HG02840 (cell line): Measurements from ENCODE around the gene RFWD3.
"Not testable (repeated sequence)": the region's sequence is repeated elsewhere in the genome, so short reads cannot be mapped to it uniquely, and the experiment has no call there.

Source experiments
- ATAC-seq: cut with Tn5 transposase; IDR thresholded peaks from one replicate; pipeline ENCODE4 v1.9.1; 2021; ENCODE audit warnings: mild to moderate bottlenecking, moderate library complexity, moderate number of reproducible peaks; ENCODE audit not compliant: unreplicated experiment, low FRiP score

The RFWD3 gene

DNA sequence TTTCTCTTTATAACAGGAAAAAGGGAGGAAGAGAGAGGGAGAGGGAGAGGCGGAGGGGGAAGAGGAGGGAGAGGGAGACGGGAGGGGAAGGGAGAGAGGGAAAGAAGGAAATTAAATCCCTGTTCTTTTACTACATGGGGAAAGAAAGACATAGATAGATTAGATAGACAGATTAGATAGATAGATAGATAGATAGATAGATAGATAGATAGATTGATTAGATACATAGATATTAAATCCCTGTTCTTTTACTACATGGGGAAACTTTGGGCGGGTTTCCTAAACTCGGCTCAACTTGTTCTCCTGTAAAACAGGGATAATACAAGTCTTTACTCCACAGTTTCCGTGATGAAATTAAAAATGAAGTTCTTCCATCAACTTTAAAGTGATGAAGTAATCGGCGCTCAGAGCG is 661 bp downstream of the RFWD3 start:
- no peak for ATAC-seq

DNA sequence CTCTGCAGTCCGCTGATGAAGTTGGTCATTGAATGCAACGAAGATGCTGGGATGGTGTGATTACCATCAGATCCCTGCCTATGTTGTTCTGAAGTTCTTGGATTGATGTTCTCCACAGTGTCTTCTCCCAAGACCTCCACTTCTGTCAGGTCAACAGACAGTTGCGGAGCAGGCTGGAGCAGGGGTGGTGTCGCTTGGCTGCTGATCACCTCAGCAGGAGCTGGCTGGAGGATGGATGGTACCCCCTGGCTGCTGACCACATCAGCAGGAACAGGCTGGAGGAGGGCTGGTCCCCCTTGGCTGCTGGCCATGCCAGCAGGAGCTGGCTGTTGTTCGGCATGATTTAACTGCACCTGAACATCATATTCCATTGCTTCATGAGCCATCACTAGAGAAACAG is 5.6 kb downstream of the RFWD3 start:
- ATAC-seq = no peak

DNA sequence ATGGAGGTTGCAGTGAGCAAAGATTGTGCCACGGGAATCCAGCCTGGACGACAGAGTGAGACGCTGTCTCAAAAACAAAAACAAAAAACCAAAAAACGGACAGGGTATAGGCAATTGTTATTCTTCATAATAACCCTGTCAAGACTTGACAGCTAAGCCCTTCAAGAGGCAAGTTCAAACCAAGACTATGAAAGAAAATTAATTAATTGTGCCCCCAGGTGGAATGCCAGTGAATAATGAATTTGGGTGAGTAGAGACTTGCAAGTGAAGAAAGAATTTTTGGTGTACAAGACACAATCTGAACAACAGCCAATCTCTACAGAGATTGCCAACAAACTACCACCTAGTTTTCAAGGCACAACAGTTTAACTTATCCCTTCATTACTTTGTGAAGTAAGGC is 6.3 kb downstream of the RFWD3 start:
- ATAC-seq = no peak

DNA sequence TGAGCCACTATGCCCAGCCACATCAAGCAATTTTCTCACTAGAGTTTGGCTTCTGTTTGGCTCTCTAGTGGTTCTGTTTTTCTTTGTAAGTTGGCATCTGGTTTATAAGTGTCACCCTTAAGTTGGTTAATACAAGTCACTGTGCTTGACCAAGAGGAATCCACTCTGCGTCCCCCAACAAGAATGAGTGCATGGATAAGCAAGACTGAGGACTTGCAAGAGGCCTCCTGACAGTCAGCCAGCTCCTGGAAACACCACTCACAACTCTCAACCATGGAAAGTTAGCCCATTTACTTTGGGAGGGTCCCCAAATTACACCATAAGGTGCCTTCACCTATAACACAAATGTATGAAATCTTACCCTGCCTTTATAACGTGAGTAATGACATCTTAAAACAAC is 7.6 kb downstream of the RFWD3 start:
- ATAC-seq = no peak

DNA sequence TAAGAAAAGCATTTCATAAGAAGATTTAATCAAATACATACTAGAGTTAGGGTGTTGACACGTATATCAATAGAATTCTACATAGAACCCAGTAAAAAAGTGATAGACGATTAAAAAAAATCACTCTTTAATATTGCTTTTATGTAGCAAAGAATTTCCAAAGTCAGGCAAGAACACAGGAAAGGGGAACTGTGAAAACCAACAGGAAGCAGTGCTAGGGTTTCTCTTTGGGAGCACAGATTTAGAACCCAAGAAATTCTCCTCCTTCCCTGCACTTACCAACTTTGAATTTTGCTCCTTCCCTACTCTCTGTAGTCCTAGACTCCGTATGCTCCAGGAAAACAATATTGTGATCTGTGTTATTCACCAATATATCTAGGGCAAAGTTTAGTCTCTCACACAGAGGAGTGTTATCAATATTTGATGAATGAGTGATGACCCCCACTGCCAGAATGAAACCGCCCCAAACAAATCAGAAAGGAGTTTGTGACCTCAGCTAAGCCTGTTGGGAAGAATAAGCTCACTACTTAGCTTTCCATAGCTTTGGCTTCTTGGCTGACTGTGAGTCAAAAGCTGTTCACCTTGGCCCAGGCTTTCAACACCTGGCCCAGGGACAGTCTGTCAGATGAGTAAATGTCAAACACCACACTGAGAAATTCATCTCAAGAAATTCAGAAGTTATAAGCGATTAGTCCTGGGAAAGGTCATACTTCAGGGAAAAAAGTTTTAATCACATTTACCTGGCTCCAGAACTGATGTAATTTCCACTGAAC is 8.6 kb downstream of the RFWD3 start:
- ATAC-seq = no peak

DNA sequence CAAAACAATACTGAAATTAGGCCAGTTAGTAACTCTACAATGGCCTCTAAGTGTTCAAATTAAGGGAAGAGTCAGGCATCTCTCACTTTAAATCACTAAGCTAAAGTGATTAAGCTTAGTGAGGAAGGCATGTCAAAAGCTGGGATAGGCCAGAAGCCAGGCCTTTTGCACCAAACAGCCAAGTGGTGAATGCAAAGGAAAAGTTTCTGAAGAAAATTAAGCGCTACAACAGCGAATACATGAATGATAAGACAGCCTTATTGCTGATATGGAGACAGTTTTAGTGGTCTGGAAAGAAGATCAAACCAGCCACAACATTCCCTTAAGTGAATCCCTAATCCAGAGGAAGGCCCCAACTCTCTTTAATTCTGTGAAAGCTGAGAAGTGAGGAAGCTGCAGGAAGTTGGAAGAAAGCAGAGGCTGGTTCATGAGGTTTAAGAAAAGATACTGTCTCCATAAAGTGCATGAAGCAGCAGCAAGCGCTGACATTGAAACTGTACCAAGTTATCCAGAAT is 12.1 kb downstream of the RFWD3 start:
- no peak for ATAC-seq

DNA sequence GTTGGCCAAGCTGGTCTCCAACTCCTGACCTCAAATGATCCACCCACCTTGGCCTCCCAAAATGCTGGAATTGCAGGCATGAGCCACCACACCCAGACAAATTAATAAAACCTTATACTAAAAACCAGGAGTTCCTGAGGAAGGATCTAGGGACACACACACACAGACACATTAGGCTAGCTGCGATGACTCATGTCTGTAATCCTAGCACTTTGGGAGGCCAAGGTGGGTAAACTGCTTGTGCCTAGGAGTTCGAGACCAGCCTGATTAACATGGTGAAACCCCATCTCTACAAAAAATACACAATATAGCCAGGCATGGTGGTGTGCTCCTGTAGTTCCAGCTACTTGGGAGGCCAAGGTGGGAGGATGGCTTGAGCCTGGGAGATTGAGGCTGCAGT is 13.8 kb downstream of the RFWD3 start:
- not testable (repeated sequence) for ATAC-seq

DNA sequence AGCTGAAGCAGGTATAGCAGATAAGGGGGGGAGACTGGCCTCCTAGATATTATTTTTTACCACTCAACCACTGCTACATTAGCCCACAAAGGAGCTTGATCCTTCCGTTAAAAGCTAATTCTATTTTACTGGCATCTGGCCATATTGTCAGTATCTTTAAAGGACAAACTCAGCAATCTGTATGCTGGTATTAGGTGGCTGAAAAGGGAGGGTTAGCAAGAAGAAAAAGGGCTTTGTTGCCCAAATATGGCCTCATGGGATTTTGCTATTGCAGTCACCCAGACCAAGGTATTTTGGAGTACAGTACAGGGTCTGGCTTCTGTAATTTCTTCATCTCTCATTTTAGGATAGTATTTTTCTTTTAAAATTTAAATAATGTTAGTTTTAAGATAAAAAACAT is 14.4 kb downstream of the RFWD3 start:
- ATAC-seq = no peak

DNA sequence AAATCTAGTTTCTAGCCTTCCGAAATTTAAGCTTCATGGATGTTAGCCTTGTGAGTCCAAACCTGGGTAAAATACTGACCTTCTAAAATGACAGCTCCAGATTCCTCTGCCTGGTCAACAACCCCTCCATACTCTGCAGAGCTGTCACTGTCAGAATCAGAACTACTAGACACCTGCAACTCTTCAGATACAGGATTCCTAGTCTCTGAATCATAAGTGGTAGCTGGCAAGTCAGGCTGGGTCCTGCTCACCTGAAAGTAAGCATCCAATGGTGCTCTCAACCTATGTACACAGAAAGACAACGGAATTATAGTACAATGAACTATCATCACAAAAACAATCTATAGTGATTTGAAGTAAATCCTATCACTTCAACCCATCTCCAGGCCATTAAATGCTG is 14.8 kb downstream of the RFWD3 start:
- no peak for ATAC-seq

DNA sequence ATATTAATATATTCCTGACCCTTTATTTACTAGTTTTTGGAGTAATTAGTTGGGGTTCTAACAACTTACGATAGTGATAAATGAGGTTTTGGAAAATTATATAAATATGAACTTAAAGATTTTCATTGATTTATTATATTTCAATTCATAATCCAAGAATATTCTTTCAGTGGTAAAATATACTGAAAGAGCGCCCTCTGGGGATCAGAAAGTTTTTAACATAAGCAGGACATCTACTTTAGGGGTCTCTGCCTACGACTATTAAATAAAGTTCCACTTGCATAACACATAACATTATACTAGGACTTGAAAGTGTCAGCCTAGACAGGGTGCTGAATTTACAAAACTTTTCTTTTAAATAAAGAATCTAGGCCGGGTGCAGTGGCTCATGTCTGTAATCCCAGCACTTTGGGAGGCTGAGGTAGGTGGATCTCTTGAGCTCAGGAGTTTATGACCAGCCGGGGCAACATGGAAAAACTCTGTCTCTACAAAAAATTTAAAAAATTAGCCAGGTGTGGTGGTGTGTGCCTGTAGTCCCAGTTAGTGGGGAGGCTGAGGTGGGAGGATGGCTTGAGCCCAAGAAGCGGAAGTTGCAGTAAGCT is 15.6 kb downstream of the RFWD3 start:
- ATAC-seq = no peak

DNA sequence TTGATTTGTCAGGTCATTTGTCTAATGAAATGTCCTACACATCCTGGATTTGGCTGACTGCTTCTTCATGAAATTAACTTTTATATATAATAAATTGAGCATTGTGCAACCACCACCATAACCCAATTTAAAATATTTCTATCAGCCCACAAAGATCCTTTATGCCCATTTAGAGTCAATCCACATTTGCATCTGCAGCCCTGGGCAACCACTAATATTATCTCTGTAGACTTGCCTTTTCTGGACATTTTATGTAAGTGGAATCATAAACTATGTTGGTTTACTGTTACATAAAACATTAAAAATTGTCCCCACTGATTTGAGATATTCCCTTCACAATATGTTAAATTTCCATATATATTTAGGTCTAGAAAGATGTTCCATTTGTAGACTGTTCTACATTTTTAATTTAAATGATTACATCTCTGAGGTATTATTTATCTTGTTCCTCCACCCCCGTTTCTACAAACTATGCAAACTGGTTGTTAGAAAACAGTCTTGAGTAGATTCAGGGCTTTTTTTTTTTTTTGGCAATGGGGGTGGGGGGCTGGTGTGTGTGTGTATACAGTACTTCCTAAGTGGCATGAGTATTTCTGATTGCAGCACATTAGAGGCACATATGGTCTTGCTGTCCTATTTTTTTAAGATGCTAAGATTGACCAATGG is 16.7 kb downstream of the RFWD3 start:
- no peak for ATAC-seq

DNA sequence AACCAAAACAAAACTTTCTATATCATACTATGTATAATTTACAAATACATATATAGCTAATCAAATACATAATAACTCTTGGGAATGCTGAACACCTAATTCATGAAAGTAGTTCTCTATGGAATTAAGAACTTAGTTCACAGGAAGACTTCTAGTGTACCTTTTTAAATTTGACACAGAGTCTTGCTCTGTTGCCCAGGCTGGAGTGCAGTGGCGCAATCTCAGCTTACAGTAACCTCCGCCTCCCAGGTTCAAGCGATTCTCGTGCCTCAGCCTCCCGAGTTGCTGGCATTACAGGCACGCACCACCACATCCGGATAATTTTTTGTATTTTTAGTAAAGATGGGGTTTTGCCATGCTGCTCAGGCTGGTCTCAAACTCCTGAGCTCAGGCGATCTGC is 24.7 kb downstream of the RFWD3 start:
- no peak for ATAC-seq

DNA sequence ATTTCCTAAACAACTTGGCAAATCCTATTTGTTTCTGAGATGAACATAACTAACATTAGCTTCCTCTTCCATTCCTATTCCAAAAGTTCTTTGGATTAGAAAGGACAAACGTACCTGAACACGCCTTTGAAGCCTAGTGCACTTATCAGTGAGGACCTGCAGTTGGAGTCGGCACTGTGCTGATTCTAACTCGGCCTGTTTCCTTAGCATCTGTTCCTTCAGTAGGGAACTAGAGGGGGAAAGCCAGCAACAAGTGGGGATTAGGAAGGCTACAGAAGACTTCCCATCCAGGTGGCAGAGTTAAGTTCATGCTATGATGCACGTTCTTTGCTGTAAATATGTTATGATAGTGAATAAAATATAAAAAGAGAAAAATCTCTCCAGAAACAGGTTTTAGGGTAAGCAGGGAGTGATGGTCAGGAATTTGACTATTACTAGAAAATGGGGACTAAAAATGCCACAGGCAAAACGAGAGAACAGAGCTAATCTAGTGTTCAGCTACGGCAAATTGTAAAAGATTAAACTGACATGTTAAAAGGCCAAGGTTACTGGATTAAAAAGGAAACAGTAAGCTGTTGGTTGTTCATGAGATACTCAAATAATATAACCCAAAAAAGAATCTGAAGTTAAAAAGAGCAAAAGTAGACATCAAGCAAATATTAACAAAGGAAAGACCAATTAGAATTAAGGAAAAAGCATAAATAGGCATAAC is 28.8 kb downstream of the RFWD3 start:
- no peak for ATAC-seq

DNA sequence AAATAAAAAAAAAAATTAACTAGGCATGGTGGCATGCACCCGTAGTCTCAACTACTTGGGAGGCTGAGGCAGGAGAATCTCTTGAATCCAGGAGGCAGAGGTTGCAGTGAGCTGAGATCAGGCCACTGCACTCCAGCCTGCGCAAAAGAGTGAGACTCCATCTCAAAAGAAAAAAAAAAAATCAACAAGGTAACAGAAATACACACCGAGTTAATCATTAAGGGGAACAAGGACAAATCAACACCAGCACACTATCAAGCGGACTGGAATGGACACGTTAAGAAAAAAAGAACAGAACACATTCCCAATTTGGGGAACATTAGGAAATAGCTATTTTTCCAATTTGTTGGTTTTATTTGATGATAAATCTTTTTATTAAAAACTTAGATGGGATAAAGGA is 31.4 kb downstream of the RFWD3 start:
- ATAC-seq = no peak

DNA sequence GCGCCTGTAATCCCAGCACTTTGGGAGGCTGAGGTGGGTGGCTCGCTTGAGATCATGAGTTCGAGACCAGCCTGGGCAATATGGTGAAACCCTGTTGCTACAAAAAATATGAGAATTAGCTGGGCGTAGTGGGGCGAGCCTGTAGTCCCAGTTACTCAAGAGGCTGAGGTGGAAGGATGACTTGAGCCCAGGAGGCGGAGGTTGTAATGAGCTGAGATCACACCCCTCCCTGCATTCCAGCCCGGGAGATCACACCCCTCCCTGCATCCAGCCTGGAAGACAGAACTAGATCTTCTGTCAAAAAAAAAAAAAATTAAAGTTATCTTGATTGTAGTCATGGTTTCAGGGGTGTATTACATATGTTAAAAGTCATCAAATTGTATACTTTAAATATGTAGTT is 33.0 kb downstream of the RFWD3 start:
- ATAC-seq = no peak

DNA sequence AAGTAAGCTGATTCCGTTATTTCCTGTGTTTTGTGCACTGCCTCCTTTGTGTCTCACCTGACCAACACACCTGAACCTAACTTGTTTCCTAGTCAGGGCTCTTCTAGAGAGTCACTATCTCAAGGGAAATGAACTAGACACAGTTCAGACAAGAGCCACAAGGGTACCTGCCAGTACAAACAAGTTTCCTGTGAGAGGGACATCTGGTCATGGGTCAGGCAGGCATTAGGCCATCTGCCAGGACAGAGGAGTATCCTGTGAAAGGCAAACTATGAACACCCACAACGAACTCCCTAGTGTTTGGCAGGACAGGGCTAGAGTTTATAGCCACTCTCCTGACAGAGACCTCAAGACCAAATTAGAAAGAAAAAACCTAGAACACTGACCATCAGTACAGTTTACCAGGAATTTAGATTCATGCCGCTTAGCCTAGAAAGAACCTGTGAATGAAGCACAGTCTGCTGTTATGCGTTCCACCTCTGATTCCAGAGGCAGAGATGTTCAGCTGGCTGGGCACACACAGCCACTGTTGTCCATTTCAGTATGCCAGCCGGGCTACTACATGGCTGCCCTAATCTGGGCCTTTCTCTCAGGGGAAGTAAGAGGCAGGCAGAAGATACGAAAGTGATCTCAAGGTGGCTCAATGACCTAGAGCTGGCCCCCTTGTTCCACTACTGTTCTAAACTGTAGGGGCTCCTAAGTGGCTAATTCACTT is 39.0 kb downstream of the RFWD3 start:
- no peak for ATAC-seq

DNA sequence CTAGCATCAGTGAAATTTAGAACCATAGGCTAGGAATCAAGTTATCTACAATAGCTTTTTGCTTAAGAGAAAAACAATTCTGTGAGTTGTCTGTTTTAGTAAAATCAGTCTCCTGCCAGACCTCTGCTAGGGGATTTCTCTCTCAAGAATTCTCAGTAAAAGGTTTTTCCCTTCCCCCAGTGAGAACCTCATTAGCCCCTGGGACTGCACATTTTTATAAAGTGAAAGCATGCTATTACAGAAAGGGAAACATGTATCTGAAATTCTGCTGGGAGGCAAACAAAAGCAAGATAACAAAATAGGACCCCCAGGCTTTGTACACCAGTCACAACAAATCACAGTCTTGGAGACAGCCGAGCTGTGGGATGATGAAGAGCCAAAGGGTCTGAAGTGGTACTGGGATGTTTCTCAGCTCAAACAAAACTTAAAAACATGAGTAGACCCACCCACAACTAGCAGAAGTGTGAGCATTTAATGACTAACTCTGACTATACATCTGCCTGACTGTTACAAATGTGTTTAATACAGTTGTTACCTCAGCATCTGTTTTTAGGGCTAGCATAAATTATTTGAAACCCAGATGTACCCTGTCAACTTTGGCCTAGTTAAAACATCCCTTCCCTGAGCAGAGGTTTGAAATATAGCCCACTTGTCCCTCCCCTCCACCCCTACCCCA is 39.8 kb downstream of the RFWD3 start:
- ATAC-seq = peak; percentile 47

DNA sequence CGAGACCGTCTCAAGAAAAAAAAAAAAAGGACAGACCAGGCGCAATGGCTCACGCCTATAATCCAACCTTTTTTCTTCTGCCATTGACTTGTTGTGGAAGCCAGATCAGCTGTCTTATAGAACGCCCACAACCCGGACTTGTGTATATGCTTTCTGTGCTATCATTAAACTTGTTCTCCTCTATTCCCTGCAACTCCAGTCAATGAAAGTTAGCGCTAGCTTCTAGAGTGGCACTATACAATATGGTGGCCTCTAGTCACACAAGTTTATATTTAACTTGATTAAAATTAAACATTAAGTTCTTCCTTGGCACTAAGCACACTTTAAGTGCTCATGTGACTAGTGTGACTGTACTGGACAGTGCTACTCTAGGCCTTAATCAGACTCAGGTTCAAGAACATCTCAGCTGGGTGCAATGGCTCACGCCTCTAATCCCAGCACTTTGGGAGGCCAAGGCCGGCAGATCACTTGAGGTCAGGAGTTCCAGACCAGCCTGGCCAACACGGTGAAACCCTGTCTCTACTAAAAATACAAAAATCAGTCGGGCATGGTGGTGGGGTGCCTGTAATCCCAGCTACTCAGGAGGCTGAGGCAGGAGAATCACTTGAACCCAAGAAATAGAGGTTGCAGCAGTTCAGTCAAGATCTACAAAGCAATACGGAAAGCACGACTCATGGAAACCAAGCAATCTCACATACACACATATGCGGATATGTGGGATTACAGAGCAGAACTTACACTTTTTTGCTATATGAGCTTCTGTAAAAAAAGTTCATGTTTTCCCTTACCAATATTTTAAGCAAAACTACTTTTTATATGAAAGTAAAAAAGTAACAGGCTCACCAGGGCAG is 41.0 kb downstream of the RFWD3 start:
- no peak for ATAC-seq

DNA sequence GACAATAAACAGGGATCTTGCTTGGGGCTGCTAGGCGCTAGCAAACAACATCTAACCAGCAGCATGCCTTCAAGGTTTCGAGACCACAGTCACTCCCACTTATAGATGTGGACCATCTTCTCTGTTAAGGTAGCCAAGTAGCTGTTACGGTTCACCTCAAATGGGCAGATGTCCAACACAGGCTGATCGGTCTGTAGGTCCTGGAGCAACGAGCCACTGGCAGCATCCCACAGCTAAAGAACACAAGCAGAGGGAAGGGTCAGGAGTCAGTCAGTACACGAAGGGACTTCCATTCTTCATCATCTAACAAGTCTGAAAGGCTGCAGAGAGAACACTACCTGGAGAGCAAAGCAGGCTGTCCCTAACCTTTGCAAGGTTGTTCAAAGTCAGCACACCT is 42.8 kb downstream of the RFWD3 start:
- no peak for ATAC-seq
